B cell (primary cell): ENCODE results near the gene CCNT2. TPM values are rescaled to one million over a fixed set of nuclear protein-coding genes. Genes with fewer than 3 reads are reported as not detected.

Experiments used
- ATAC-seq: fragments of 200-7000 bp; cut with Tn5 transposase; one replicate; pipeline ENCODE4 v1.10.0; 2021; ENCODE audit warnings: low read depth, mild to moderate bottlenecking, moderate number of reproducible peaks, moderate library complexity
- CTCF ChIA-PET: fragments of 350-600 bp; sonication (Branson Sonifier 250); formaldehyde crosslinking; loops from one replicate; lab custom pipeline; 2021; ENCODE audit warnings: antibody characterized with exemption, inconsistent platforms; lab: Charles Lee
- POLR2A ChIA-PET: fragments of 350-600 bp; sonication (Branson Sonifier 250); formaldehyde crosslinking; loops from one replicate; lab custom pipeline; 2021; ENCODE audit warnings: antibody characterized with exemption; lab: Charles Lee
- DNase-seq: peaks from one replicate; pipeline ENCODE4 v3.0.0; 2013
- H2AFZ ChIP-seq: 2 replicates; pipeline ENCODE4 v1.6.1; 2012; ENCODE audit warnings: mild to moderate bottlenecking, low read depth, low read length; ENCODE audit not compliant: insufficient read depth, poor library complexity, severe bottlenecking
- H3K27ac ChIP-seq, 2 donors: 1 replicate in 1 of 2; 2 replicates in 1 of 2; pipeline ENCODE4 v1.5.1; 2012 to 2013; ENCODE audit warnings: low read length in 2 of 2, mild to moderate bottlenecking in 2 of 2, moderate library complexity in 1 of 2
- H3K27me3 ChIP-seq, 4 experiments: fragments of 200-600 bp in 1 of 4; sonication (generic) in 1 of 4; replicated peaks in 1 of 4; 1 replicate in 2 of 4; 2 replicates in 2 of 4; pipeline versions ENCODE4 v1.6.1 to v1.7.0; 2013 to 2016; ENCODE audit warnings: low read length in 3 of 4, mild to moderate bottlenecking in 2 of 4, mixed read lengths in 1 of 4, moderate library complexity in 1 of 4; ENCODE audit not compliant: insufficient read depth in 4 of 4, control insufficient read depth in 3 of 4; ENCODE audit errors: control extremely low read depth in 1 of 4
- H3K36me3 ChIP-seq, 2 experiments: replicated peaks in 1 of 2; 1 replicate in 1 of 2; 2 replicates in 1 of 2; pipeline versions ENCODE4 v1.6.1 to v1.7.1; 2013; ENCODE audit warnings: low read length in 1 of 2; ENCODE audit not compliant: insufficient read depth in 2 of 2, control insufficient read depth in 1 of 2; ENCODE audit errors: control extremely low read depth in 1 of 2, extremely low read depth in 1 of 2
- H3K4me1 ChIP-seq, 2 donors: fragments of 200-600 bp in 1 of 2; sonication (generic) in 1 of 2; 1 replicate in 1 of 2; 2 replicates in 1 of 2; pipeline versions ENCODE4 v1.5.1 to v1.6.1; 2013 to 2017; ENCODE audit warnings: low read length in 2 of 2; ENCODE audit not compliant: control insufficient read depth in 2 of 2, insufficient read depth in 2 of 2
- H3K4me2 ChIP-seq: replicated peaks from 2 replicates; pipeline ENCODE3; 2012; ENCODE audit warnings: mild to moderate bottlenecking, low read depth, low read length; ENCODE audit not compliant: poor library complexity, severe bottlenecking
- H3K4me3 ChIP-seq, 5 experiments: fragments of 200-600 bp in 1 of 5; sonication (generic) in 1 of 5; 1 replicate in 3 of 5; 2 replicates in 2 of 5; pipeline versions ENCODE4 v1.5.1 to v1.7.0; 2011 to 2016; ENCODE audit warnings: low read length in 4 of 5, mild to moderate bottlenecking in 4 of 5, low read depth in 2 of 5, control low read depth in 1 of 5, moderate library complexity in 1 of 5; ENCODE audit not compliant: insufficient read depth in 1 of 5; ENCODE audit errors: control extremely low read depth in 1 of 5, extremely low read depth in 1 of 5
- H3K79me2 ChIP-seq: fragments of 200-600 bp; sonication (generic); one replicate; pipeline ENCODE4 v1.6.0; 2016; ENCODE audit warnings: low read length; ENCODE audit not compliant: control insufficient read depth, insufficient read depth
- H3K9ac ChIP-seq: fragments of 200-600 bp; sonication (generic); 2 replicates; pipeline ENCODE4 v1.6.1; 2017; ENCODE audit warnings: mild to moderate bottlenecking, low read length, moderate library complexity
- H3K9me3 ChIP-seq, 3 donors: one replicate each; pipeline versions ENCODE4 v1.6.1 to v1.7.1; 2013; ENCODE audit warnings: low read length in 2 of 3; ENCODE audit not compliant: control insufficient read depth in 2 of 3, insufficient read depth in 1 of 3; ENCODE audit errors: control extremely low read depth in 1 of 3
- H4K20me1 ChIP-seq: 2 replicates; pipeline ENCODE4 v1.6.0; 2012; ENCODE audit warnings: mild to moderate bottlenecking, low read length; ENCODE audit not compliant: insufficient read depth, control insufficient read depth, poor library complexity, severe bottlenecking
- H3K27ac Mint-ChIP-seq: one replicate; pipeline ENCODE4 v1.8.0; 2021; ENCODE audit warnings: mixed read lengths
- H3K27me3 Mint-ChIP-seq: one replicate; pipeline ENCODE4 v1.8.0; 2021; ENCODE audit warnings: mixed read lengths
- H3K4me1 Mint-ChIP-seq: one replicate; pipeline ENCODE4 v1.8.0; 2021; ENCODE audit warnings: mixed read lengths
- H3K4me3 Mint-ChIP-seq: one replicate; pipeline ENCODE4 v1.8.0; 2021; ENCODE audit warnings: mixed read lengths
- H3K9me3 Mint-ChIP-seq: one replicate; pipeline ENCODE4 v1.8.0; 2022; ENCODE audit warnings: mixed read lengths; ENCODE audit not compliant: insufficient read depth
- EZH2 ChIP-seq: IDR thresholded peaks from 2 replicates; pipeline ENCODE4 v1.6.1; 2012; ENCODE audit warnings: borderline replicate concordance, low read depth, mild to moderate bottlenecking, moderate library complexity, low read length; ENCODE audit not compliant: insufficient read depth, poor library complexity, severe bottlenecking
- WGBS: methylation state at CpG from one replicate; pipeline ENCODE4 v1.1.5; 2013; ENCODE audit warnings: missing lambda C conversion rate; ENCODE audit not compliant: insufficient coverage; 5-methylcytosine and 5-hydroxymethylcytosine counted together
- intact Hi-C: fragments of 100-400 bp; cut with micrococcal nuclease; formaldehyde crosslinking; loops from one replicate; pipeline ENCODE4 v1.10.0; 2022
- polyA plus RNA-seq: library from polyadenylated mRNA; depleted of rRNA; stranded (reverse); fragments of >200 nt; gene quantifications from 2 replicates; pipeline ENCODE4 v1.2.3, GENCODE V29; 2012
- total RNA-seq, 2 donors: library from RNA; stranded (reverse); fragments of 120-200 nt in 1 of 2; gene quantifications; 1 replicate in 1 of 2; 2 replicates in 1 of 2; pipeline versions ENCODE4 v1.2.3 to v1.2.4, GENCODE V29; 2013 to 2022
- TF ChIP-seq, protein P1 (sequence below): fragments of 200-600 bp; IDR thresholded peaks from one replicate; pipeline ENCODE4 v1.8.0; 2022; ENCODE audit warnings: antibody characterized with exemption, mild to moderate bottlenecking

CCNT2 gene
- total and polyA plus RNA-seq, 2 donors (not counting 1 experiment from before 2014, with no cell fraction given): 17.4 to 86.7 TPM

- H4K20me1 ChIP-seq: no peaks in the 10 kb centered on the region
- H3K4me1 ChIP-seq: no peaks in the 10 kb centered on the region
- peaks cover 0 to 4% (median 0%) of the 10 kb centered on the region in 3 donors for H3K9me3 ChIP-seq
- no peaks in the 10 kb centered on the region for H3K79me2 ChIP-seq
- CTCF ChIA-PET: no interaction called here
- no peaks in the 10 kb centered on the region for H3K27me3 ChIP-seq
- POLR2A ChIA-PET: no interaction called here
- H3K4me3 ChIP-seq: no peak overlapping the region
- no peak overlapping the region for H2AFZ ChIP-seq
- H3K4me2 ChIP-seq: no peak overlapping the region
- ATAC-seq (no peak), DNase-seq (no peak)
- H3K27me3 Mint-ChIP-seq: peaks cover 11% of the 10 kb centered on the region
- no peaks in the 10 kb centered on the region for H3K9me3 Mint-ChIP-seq
- intact Hi-C loops: no loop called here
- H3K9ac ChIP-seq: no peak overlapping the region
- no peak overlapping the region for H3K4me3 Mint-ChIP-seq
- H3K4me1 Mint-ChIP-seq: no peaks in the 10 kb centered on the region
- H3K36me3 ChIP-seq: no peaks in the 10 kb centered on the region
- no peak overlapping the region for H3K27ac Mint-ChIP-seq
- WGBS: no CpG with 5 or more reads among the region's 1 CpG
- no peak overlapping the region for H3K27ac ChIP-seq
- no peak for TF ChIP-seq EZH2
- TF ChIP-seq, protein P1, sequence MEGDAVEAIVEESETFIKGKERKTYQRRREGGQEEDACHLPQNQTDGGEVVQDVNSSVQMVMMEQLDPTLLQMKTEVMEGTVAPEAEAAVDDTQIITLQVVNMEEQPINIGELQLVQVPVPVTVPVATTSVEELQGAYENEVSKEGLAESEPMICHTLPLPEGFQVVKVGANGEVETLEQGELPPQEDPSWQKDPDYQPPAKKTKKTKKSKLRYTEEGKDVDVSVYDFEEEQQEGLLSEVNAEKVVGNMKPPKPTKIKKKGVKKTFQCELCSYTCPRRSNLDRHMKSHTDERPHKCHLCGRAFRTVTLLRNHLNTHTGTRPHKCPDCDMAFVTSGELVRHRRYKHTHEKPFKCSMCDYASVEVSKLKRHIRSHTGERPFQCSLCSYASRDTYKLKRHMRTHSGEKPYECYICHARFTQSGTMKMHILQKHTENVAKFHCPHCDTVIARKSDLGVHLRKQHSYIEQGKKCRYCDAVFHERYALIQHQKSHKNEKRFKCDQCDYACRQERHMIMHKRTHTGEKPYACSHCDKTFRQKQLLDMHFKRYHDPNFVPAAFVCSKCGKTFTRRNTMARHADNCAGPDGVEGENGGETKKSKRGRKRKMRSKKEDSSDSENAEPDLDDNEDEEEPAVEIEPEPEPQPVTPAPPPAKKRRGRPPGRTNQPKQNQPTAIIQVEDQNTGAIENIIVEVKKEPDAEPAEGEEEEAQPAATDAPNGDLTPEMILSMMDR: no peak
These were observed 64.0 kb downstream of the CCNT2 start for GRCh38 chr2:134982603-134983002.

DNA sequence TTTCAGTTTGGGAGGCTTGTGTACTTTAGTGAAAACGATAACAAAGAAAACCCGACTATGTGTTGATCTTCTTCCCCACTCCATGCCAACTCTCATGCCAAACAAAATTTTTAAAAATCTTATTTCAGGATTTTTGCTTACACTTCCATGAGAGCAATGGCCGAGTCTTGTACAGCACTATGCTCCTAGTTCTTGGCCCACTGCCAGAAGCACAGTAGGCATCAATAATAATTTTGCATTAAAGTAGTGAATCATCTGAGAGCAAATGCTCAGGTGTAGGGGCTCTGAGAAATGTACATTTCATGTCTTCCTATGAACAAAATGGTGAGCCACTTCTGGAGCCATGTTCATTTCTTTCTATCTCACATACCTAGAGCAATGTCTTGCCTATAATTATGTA lies 66.4 kb downstream of the CCNT2 start:
- no peaks in the 10 kb centered on the region for H3K79me2 ChIP-seq
- H3K9me3 Mint-ChIP-seq: no peaks in the 10 kb centered on the region
- DNase-seq: no peak
- H3K4me3 ChIP-seq: no peak overlapping the region
- no peaks in the 10 kb centered on the region for H3K4me1 ChIP-seq
- H3K27me3 Mint-ChIP-seq: peaks cover 10% of the 10 kb centered on the region
- no peaks in the 10 kb centered on the region for H3K27me3 ChIP-seq
- H4K20me1 ChIP-seq: no peaks in the 10 kb centered on the region
- no peak overlapping the region for H3K27ac ChIP-seq
- H3K9me3 ChIP-seq: peaks cover 0 to 4% (median 0%) of the 10 kb centered on the region in 3 donors
- no peaks in the 10 kb centered on the region for H3K36me3 ChIP-seq
- WGBS: 100% methylated on average over 1 of the region's 3 CpGs
- no peak overlapping the region for H3K27ac Mint-ChIP-seq
- intact Hi-C loops: no loop called here
- POLR2A ChIA-PET: no interaction called here
- no peak overlapping the region for H3K9ac ChIP-seq
- no peak overlapping the region for H2AFZ ChIP-seq
- no peak for ATAC-seq
- H3K4me3 Mint-ChIP-seq: no peak overlapping the region
- CTCF ChIA-PET: no interaction called here
- H3K4me1 Mint-ChIP-seq: no peaks in the 10 kb centered on the region
- H3K4me2 ChIP-seq: no peak overlapping the region
- TF ChIP-seq, protein P1: no peak
- no peak for TF ChIP-seq EZH2
